Suppressor macrophage treated with lipopolysaccharide for 4 hours (primary cell): ENCODE data around the gene C19orf38.
"Not testable (repeated sequence)": the region's sequence is repeated elsewhere in the genome, so short reads cannot be mapped to it uniquely, and the experiment has no call there.

Experiments
- DNase-seq: peaks from one replicate; pipeline ENCODE4 v3.0.0-alpha.2; 2020

C19orf38 gene

GRCh38 chr19:10852098-10852800 is 4.0 kb downstream of the C19orf38 start:
- DNase-seq, result no peak

GRCh38 chr19:10852941-10853340 is 4.7 kb downstream of the C19orf38 start:
- no peak for DNase-seq

- peak; percentile 43 for DNase-seq
These were observed 6.3 kb downstream of the C19orf38 start for GRCh38 chr19:10854350-10855089.

- peak; percentile 57 for DNase-seq
These were observed 7.8 kb downstream of the C19orf38 start for GRCh38 chr19:10855879-10856522.

- not testable (repeated sequence) for DNase-seq
These were observed 8.7 kb downstream of the C19orf38 start for GRCh38 chr19:10856899-10857298.

GRCh38 chr19:10858204-10858828 is 10.1 kb downstream of the C19orf38 start:
- DNase-seq, result no peak

- peak; percentile 93 for DNase-seq
These were observed 13.0 kb downstream of the C19orf38 start for GRCh38 chr19:10861103-10861651.

- DNase-seq, result no peak
These were observed 14.4 kb downstream of the C19orf38 start for GRCh38 chr19:10862561-10863106.

GRCh38 chr19:10863107-10863717 is 15.0 kb downstream of the C19orf38 start:
- peak; percentile 68 for DNase-seq

- DNase-seq, result peak; percentile 86
These were observed 16.3 kb downstream of the C19orf38 start for GRCh38 chr19:10864538-10864899.

GRCh38 chr19:10866495-10866894 is 18.3 kb downstream of the C19orf38 start:
- no peak for DNase-seq

GRCh38 chr19:10868872-10869547 is 20.8 kb downstream of the C19orf38 start:
- no peak for DNase-seq

GRCh38 chr19:10869872-10870311 is 21.7 kb downstream of the C19orf38 start:
- DNase-seq, result not testable (repeated sequence)

- DNase-seq, result no peak
These were observed 22.3 kb downstream of the C19orf38 start for GRCh38 chr19:10870501-10870954.

GRCh38 chr19:10870955-10871603 is 22.9 kb downstream of the C19orf38 start, which contains the start of gene CARM1:
Gene CARM1 (plus strand): TSS chr19:10871553. CDS start chr19:10871703, 150 bp downstream.
- DNase-seq, result peak; percentile 99

GRCh38 chr19:10871711-10872545 is 23.7 kb downstream of the C19orf38 start:
- DNase-seq, result peak; percentile 37

- no peak for DNase-seq
These were observed 24.4 kb downstream of the C19orf38 start for GRCh38 chr19:10872546-10873107.

- no peak for DNase-seq
These were observed 25.8 kb downstream of the C19orf38 start for GRCh38 chr19:10874024-10874423.

GRCh38 chr19:10876459-10877240 is 28.4 kb downstream of the C19orf38 start:
- peak; percentile 94 for DNase-seq
